Fibroblast of the conjunctiva (primary cell): Measurements from ENCODE around the gene HOXB3.

ENCODE experiments used
- DNase-seq: peaks from one replicate; pipeline ENCODE4 v3.0.0-alpha.2; 2010; ENCODE audit warnings: low read depth

The HOXB3 gene

GRCh38 chr17:48500435-48501426 lies 89.3 kb downstream of the HOXB3 start:
- DNase-seq = no peak

- DNase-seq = no peak
Measured at GRCh38 chr17:48499735-48500434, 90.2 kb downstream of the HOXB3 start.

- DNase-seq = no peak
Measured at GRCh38 chr17:48499248-48499647, 90.8 kb downstream of the HOXB3 start.
